ENCODE data around the gene ZNRF4.
"Not testable (repeated sequence)": the region's sequence is repeated elsewhere in the genome, so short reads cannot be mapped to it uniquely, and the experiment has no call there.

Gene ZNRF4

GRCh38 chr19:5477451-5478215 lies 22.4 kb downstream of the ZNRF4 start:
- no peak for DNase-seq (ENCODE audit: low read depth)

- DNase-seq (ENCODE audit: low read depth): no peak
Observed at GRCh38 chr19:5478241-5478924, 23.2 kb downstream of the ZNRF4 start.

GRCh38 chr19:5478925-5479588 lies 23.8 kb downstream of the ZNRF4 start:
- no peak for DNase-seq (ENCODE audit: low read depth)

- no peak for DNase-seq (ENCODE audit: low read depth)
Observed at GRCh38 chr19:5479958-5480357, 24.7 kb downstream of the ZNRF4 start.

GRCh38 chr19:5480427-5480836 lies 25.2 kb downstream of the ZNRF4 start:
- DNase-seq (ENCODE audit: low read depth): no peak

- DNase-seq (ENCODE audit: low read depth): no peak
Observed at GRCh38 chr19:5481957-5482356, 26.7 kb downstream of the ZNRF4 start.

DNA sequence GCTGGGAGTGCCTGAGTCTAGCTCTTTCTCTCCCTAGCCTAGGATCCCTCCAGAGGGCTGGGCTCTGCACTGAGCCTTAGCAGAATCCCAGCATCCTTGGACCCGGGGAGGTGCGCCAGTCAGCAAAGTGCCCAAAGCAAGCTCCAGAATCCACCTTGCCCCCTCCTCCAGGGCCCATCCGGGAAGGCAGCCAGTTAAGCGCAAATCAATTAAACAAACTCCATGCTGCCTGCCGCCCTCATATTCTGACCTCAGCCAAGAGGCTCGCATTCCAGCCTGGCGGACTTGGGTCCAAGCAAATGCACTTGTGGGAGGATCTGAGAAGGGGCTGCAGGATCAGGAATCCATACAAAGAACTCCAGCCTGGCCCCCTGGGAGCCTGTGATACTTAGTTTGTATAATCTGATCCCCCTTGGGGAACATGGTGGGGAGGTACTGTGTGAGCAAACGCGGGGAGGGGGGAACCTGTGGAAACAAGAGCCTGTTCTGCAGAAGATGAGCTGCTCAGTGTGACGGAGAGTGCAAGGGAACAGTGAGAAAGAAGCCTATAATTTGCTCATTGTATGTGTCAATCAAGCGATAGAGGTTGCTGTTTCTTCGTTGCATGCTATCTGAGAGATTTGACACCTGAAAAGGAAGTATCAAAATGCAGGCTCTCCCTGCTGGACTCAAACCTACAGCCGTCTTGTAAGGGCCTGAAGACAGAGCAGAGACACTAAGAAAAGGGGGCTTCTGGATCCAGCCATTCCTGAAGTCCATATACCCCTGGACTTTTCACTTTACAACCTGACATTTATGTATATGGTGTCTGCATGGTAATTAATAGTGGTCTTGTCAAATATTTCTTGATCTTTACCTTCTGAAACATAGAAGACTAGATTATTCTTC lies 29.4 kb downstream of the ZNRF4 start:
- DNase-seq (ENCODE audit: low read depth): no peak

DNA sequence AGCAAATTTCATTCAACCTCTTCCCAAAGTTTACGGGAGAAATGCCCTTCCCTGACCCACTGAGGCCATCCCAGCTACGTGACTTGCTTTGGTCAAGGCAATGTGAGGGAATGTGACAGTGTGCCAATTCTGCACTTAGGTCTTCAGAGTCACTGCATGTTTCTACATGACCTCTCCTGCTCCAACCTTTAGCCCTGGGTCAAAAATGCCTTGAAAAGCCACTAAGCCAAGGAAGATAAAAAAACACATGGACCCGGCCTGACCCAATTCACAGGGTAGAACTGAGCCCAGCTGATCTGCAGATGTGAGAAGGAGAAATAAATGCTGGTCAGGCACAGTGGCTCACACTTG lies 30.0 kb downstream of the ZNRF4 start:
- no peak for DNase-seq (ENCODE audit: low read depth)

DNA sequence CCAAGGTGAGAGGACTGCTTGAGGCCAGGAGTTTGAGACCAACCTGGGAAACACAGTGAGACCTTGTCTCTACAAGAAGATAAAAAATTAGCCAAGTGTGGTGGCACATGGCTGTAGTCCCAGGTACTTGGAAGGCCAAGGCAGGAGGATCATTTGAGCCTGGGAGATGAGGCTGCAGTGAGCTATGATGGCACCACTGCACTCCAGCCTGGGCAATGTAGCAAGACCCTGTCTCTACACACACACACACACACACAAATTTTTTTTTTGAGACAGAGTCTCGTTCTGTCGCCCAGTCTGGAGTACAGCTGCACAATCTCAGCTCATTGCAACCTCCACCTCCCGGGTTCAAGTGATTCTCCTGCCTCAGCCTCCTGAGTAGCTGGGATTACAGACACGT lies 30.4 kb downstream of the ZNRF4 start:
- DNase-seq (ENCODE audit: low read depth): not testable (repeated sequence)

- DNase-seq (ENCODE audit: low read depth): no peak
Observed at GRCh38 chr19:5487222-5487621, 32.0 kb downstream of the ZNRF4 start.

DNA sequence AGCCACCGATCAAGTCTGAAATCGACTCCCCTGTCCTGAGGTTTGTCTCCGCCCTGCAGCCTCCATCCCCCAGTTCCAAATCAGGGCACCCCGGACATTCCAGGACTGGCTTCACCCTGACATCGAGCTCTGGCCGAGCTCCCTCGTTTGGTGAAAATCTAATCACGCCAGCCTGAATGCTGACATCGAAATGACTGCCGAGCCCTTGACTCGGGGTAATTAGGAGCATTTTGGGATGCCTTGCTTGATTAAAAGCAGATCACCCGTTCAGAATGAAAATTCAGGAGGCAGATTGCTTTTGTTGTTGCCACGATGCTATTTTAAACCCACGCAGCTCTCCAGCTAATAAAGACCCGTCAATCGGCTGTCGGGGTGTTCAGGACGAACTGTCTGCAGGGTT lies 34.3 kb downstream of the ZNRF4 start:
- DNase-seq (ENCODE audit: low read depth): no peak

GRCh38 chr19:5491565-5491964 lies 36.3 kb downstream of the ZNRF4 start:
- DNase-seq (ENCODE audit: low read depth): no peak

GRCh38 chr19:5492281-5492634 lies 37.0 kb downstream of the ZNRF4 start:
- DNase-seq (ENCODE audit: low read depth): no peak

DNA sequence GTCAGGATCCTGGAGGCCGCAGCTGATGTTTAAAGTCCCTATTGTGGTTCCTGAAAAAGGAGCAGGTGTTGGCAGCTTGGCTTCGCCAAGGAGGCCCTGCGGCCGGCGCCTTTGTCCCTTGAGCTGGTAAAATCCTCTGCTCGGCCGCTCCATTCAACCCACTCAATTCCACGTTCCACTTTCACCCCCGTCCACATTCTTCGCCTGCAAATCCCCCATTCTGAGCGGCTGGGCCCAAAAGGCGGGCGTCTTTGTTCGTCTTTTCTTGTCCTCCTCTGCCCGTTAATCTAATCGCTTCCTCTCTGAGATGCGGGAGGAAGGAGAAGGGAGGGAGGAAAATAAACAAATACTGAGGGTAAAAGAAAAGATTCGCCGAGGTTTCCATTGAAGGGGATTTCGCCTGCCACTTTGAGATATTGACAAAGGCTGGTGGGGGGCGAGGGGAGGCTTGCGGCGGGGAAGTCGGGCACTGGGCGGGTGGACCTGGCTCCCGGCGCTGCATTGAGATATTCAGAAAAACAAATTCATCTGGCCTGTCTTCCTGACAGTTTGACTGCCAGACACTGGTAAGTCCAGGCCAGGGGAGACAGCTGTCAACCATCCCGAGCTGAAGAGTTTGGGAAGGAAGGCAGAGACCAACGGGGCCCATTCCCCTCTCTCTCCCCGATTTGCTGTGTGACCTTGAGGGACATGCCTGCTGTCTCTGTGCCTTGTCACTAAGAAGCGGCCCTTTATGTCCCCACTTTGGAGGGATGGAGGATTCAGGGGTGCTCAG lies 37.6 kb downstream of the ZNRF4 start:
- no peak for DNase-seq (ENCODE audit: low read depth)

- no peak for DNase-seq (ENCODE audit: low read depth)
Observed at GRCh38 chr19:5494773-5495172, 39.6 kb downstream of the ZNRF4 start.

- DNase-seq (ENCODE audit: low read depth): no peak
Observed at GRCh38 chr19:5495792-5496191, 40.6 kb downstream of the ZNRF4 start.

- no peak for DNase-seq (ENCODE audit: low read depth)
Observed at GRCh38 chr19:5497297-5497696, 42.1 kb downstream of the ZNRF4 start.

DNA sequence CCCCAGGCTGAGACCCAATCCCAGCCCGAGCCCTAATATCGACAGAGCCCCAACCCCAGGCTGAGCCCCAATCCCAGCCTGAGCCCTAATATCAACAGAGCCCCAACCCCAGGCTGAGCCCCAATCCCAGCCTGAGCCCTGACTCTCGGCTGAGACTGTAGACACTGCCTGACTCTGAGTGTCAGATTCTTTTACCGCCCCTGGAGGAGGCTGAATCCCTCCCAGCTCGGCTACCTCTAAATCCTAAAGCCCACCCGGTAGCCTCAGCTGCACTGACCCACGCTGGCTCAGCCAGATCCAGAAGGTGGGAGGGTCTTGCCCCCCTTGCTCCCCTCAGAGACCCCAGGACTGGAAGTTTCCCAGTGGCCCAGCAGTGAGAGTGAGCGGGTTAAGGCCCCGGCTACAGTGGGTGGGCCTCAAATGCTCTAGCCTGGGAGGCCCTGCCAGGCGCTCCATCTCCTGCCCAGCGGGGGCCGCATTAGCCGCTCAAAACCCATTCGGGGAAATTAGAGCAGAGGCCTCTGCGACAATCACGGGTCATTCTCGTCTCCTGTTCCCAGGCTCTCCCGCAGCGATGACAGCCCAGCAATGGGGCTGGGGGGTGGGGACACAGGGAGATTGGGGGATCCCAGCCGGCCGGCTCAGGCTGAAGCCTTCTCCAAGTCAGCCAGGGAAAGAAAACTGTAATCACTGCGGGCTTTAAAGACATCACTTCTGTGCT lies 43.8 kb downstream of the ZNRF4 start:
- no peak for DNase-seq (ENCODE audit: low read depth)

DNA sequence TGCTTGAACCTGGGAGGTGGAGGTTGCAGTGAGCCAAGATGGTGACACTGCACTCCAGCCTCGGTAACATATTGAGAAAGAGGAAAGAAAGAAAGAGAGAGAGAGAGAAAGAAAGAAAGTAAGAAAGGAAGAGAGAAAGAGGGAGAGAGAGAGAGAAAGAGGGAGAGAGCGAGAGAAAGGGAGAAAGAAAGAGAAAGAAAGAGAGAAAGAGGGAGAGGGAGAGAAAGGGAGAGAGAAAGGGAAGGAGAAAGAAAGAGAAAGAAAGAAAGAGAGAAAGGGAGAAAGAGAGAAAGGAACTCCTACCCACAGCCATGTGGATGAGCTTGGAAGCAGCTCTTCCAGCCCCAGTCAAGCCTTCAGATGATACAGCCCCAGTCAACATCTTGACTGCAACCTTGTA lies 46.7 kb downstream of the ZNRF4 start:
- no peak for DNase-seq (ENCODE audit: low read depth)

GRCh38 chr19:5503598-5503997 lies 48.4 kb downstream of the ZNRF4 start:
- no peak for DNase-seq (ENCODE audit: low read depth)

DNA sequence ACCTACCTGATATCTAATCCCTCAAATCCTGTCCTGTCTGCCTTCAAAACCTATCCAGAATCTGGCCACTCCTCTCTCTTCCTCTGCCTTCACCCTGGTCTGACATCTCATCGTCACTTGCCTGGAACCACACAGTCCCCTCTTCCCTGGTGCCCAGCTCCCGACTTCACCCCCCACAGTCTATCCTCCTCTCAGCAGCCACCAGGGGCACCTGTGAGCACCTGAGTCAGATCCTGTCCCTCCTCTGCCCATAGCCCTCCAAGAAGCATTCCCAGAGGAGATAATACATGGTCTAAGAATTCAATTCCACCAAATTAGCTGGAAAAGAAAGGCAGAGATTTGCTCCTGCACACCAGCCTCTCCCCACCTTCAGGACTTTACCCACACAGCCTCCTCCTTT lies 48.9 kb downstream of the ZNRF4 start:
- no peak for DNase-seq (ENCODE audit: low read depth)
